ENCODE data around the gene ALAS1.

GRCh38 chr3:52183786-52184445 lies 14.0 kb upstream of the ALAS1 start:
- TF ChIP-seq EZH2phosphoT487 (IDR thresholded peaks at IDR 0.05; ENCODE audit: insufficient read depth, low read depth) (no peak), EZH2 (IDR thresholded peaks at IDR 0.05; ENCODE audit: insufficient read depth, poor library complexity, severe bottlenecking) (no peak)
